SK-N-SH (cell line): ENCODE data around the gene GRIP2. TPM values are rescaled to one million over a fixed set of nuclear protein-coding genes. Genes with fewer than 3 reads are reported as not detected.

ENCODE experiments used
- CTCF ChIA-PET: fragments of 300-600, 350-600 bp; formaldehyde crosslinking; extraction: SDS; loops from one replicate; lab custom pipeline; 2021; lab: Yijun Ruan, JAX
- POLR2A ChIA-PET: fragments of 350-600 bp; sonication (Branson Sonifier 250); formaldehyde crosslinking; extraction: SDS; loops from one replicate; lab custom pipeline; 2020; ENCODE audit warnings: antibody characterized with exemption, inconsistent platforms; lab: Yijun Ruan, JAX
- DNase-seq: peaks from one replicate; pipeline ENCODE4 v3.0.0; 2012
- H2AFZ ChIP-seq: fragments of 200-600 bp; sonication (generic); 2 replicates; pipeline ENCODE4 v1.8.1; 2016; ENCODE audit warnings: antibody characterized with exemption, mild to moderate bottlenecking, low read depth
- H3F3A ChIP-seq: fragments of 200-600 bp; sonication (generic); replicated peaks from 2 replicates; pipeline ENCODE3; 2016; ENCODE audit warnings: antibody characterized with exemption, mild to moderate bottlenecking; ENCODE audit not compliant: insufficient read depth
- H3K27ac ChIP-seq, 2 experiments: fragments of 200-500 bp in 1 of 2; fragments of 200-600 bp in 1 of 2; sonication (Bioruptor generic) in 1 of 2; sonication (generic), shearing (Covaris generic) in 1 of 2; 2 replicates each; pipeline versions ENCODE4 v1.5.1 to v1.6.1; 2014 to 2016; ENCODE audit warnings: low read depth in 2 of 2, inconsistent platforms in 1 of 2, low read length in 1 of 2, mild to moderate bottlenecking in 1 of 2, mixed read lengths in 1 of 2
- H3K27me3 ChIP-seq: fragments of 200-600 bp; sonication (generic), shearing (Covaris generic); 2 replicates; pipeline ENCODE4 v1.6.1; 2016; ENCODE audit warnings: mixed run types; ENCODE audit not compliant: insufficient read depth
- H3K36me3 ChIP-seq, 2 experiments: fragments of 200-500 bp in 1 of 2; fragments of 200-600 bp in 1 of 2; sonication (Bioruptor generic) in 1 of 2; sonication (generic) in 1 of 2; replicated peaks in 1 of 2; 2 replicates each; pipeline versions ENCODE3 to v1.5.1; 2014 to 2016; ENCODE audit warnings: low read length in 1 of 2, mild to moderate bottlenecking in 1 of 2; ENCODE audit not compliant: insufficient read depth in 2 of 2, control insufficient read depth in 1 of 2
- H3K4me1 ChIP-seq, 2 experiments: fragments of 200-500 bp in 1 of 2; fragments of 200-600 bp in 1 of 2; sonication (Bioruptor generic) in 1 of 2; sonication (generic), shearing (Covaris generic) in 1 of 2; 2 replicates each; pipeline versions ENCODE4 v1.5.1 to v1.6.1; 2014 to 2016; ENCODE audit warnings: low read depth in 1 of 2, low read length in 1 of 2, mixed run types in 1 of 2; ENCODE audit not compliant: insufficient read depth in 2 of 2, control insufficient read depth in 1 of 2
- H3K4me2 ChIP-seq: fragments of 200-600 bp; sonication (generic), shearing (Covaris generic); 2 replicates; pipeline ENCODE4 v1.6.1; 2017; ENCODE audit warnings: mixed run types
- H3K4me3 ChIP-seq, 2 experiments: fragments of 200-500 bp in 1 of 2; fragments of 200-600 bp in 1 of 2; sonication (Bioruptor generic) in 1 of 2; sonication (generic), shearing (Covaris generic) in 1 of 2; 2 replicates each; pipeline versions ENCODE4 v1.5.1 to v1.8.1; 2014 to 2016; ENCODE audit warnings: low read depth in 2 of 2, inconsistent platforms in 1 of 2, low read length in 1 of 2, mild to moderate bottlenecking in 1 of 2, mixed read lengths in 1 of 2, moderate library complexity in 1 of 2
- H3K79me2 ChIP-seq: fragments of 200-600 bp; sonication (generic); 2 replicates; pipeline ENCODE4 v1.8.1; 2017; ENCODE audit warnings: mild to moderate bottlenecking; ENCODE audit not compliant: insufficient read depth
- H3K9ac ChIP-seq: fragments of 200-600 bp; sonication (generic); 2 replicates; pipeline ENCODE4 v1.6.1; 2017; ENCODE audit warnings: mixed run types
- H3K9me2 ChIP-seq: fragments of 200-600 bp; sonication (generic); 2 replicates; pipeline ENCODE4 v1.6.1; 2017; ENCODE audit warnings: mixed run types
- H3K9me3 ChIP-seq: fragments of 200-600 bp; sonication (generic); 2 replicates; pipeline ENCODE4 v1.6.1; 2017; ENCODE audit warnings: mixed run types, mild to moderate bottlenecking, moderate library complexity
- H4K20me1 ChIP-seq: fragments of 200-600 bp; sonication (generic); 2 replicates; pipeline ENCODE4 v1.6.1; 2017; ENCODE audit warnings: mild to moderate bottlenecking, mixed run types; ENCODE audit not compliant: insufficient read depth
- FOXM1 ChIP-seq: IDR thresholded peaks from 2 replicates; pipeline ENCODE4 v1.4.0; 2012; ENCODE audit warnings: low read depth, mild to moderate bottlenecking
- MAX ChIP-seq: IDR thresholded peaks from 2 replicates; pipeline ENCODE4 v1.4.0; 2012; ENCODE audit warnings: low read depth
- RCOR1 ChIP-seq: fragments of 150-350 bp; IDR thresholded peaks from 2 replicates; pipeline ENCODE4 v1.6.1; 2017; ENCODE audit warnings: antibody characterized with exemption, low read length
- REST ChIP-seq: IDR thresholded peaks from 2 replicates; pipeline ENCODE4 v1.6.1; 2012; ENCODE audit warnings: mild to moderate bottlenecking, low read depth, low read length, moderate library complexity
- RXRA ChIP-seq: IDR thresholded peaks from 2 replicates; pipeline ENCODE4 v1.4.0; 2012; ENCODE audit warnings: low read depth, mild to moderate bottlenecking, borderline replicate concordance
- USF1 ChIP-seq: IDR thresholded peaks from 2 replicates; pipeline ENCODE4 v1.4.0; 2012; ENCODE audit warnings: low read depth, borderline replicate concordance
- WGBS: methylation state at CpG from one replicate; pipeline ENCODE4 v1.1.6; 2017; ENCODE audit warnings: low lambda C conversion rate; 5-methylcytosine and 5-hydroxymethylcytosine counted together
- polyA plus RNA-seq, 3 experiments: library from polyadenylated mRNA; depleted of rRNA; stranded (reverse); fragments of >200 nt; gene quantifications; 2 replicates each; pipeline ENCODE4 v1.2.3, GENCODE V29; 2012
- TF ChIP-seq, protein P1 (sequence below): IDR thresholded peaks from 2 replicates; pipeline ENCODE4 v1.4.0; 2012; ENCODE audit warnings: low read depth, borderline replicate concordance
- TF ChIP-seq, protein P2 (sequence below): fragments of 150-350 bp; IDR thresholded peaks from 2 replicates; pipeline ENCODE4 v1.6.1; 2016; ENCODE audit warnings: mild to moderate bottlenecking, low read depth, low read length
- TF ChIP-seq, protein P3 (sequence below): fragments of 200-600 bp; sonication (generic); IDR thresholded peaks from 2 replicates; pipeline ENCODE4 v1.6.1; 2017; ENCODE audit warnings: antibody characterized with exemption, mild to moderate bottlenecking, moderate library complexity

The GRIP2 gene
- polyA plus RNA-seq, 1 of the 3 experiments (the other 2 are of a cell fraction) = 0.15 TPM

GRCh38 chr3:14550651-14551611 is 10.8 kb upstream of the GRIP2 start:
- no peaks in the 10 kb centered on the region for H3K79me2 ChIP-seq
- ChIA-PET CTCF (interaction anchor here (0.7 to 6.3 kb wide), 6 partner anchors 13 to 362 kb away, joined by 3 to 91 read pairs (median 14); partner anchors contain the start of gene GRIP2), POLR2A (no interaction called here)
- H3F3A ChIP-seq = no peaks in the 10 kb centered on the region
- WGBS = 57% methylated on average over 18 of the region's 24 CpGs
- no peak overlapping the region for H2AFZ ChIP-seq
- peak; percentile 58 for DNase-seq
- no peak overlapping the region for H3K27ac ChIP-seq
- no peaks in the 10 kb centered on the region; the same call in 1 of the 2 replicates for H3K27me3 ChIP-seq
- TF ChIP-seq RCOR1 (no peak), RXRA (no peak), REST (no peak), FOXM1 (no peak), USF1 (no peak), MAX (no peak)
- TF ChIP-seq, protein P1, sequence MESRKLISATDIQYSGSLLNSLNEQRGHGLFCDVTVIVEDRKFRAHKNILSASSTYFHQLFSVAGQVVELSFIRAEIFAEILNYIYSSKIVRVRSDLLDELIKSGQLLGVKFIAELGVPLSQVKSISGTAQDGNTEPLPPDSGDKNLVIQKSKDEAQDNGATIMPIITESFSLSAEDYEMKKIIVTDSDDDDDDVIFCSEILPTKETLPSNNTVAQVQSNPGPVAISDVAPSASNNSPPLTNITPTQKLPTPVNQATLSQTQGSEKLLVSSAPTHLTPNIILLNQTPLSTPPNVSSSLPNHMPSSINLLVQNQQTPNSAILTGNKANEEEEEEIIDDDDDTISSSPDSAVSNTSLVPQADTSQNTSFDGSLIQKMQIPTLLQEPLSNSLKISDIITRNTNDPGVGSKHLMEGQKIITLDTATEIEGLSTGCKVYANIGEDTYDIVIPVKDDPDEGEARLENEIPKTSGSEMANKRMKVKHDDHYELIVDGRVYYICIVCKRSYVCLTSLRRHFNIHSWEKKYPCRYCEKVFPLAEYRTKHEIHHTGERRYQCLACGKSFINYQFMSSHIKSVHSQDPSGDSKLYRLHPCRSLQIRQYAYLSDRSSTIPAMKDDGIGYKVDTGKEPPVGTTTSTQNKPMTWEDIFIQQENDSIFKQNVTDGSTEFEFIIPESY = no peak
- TF ChIP-seq, protein P2, sequence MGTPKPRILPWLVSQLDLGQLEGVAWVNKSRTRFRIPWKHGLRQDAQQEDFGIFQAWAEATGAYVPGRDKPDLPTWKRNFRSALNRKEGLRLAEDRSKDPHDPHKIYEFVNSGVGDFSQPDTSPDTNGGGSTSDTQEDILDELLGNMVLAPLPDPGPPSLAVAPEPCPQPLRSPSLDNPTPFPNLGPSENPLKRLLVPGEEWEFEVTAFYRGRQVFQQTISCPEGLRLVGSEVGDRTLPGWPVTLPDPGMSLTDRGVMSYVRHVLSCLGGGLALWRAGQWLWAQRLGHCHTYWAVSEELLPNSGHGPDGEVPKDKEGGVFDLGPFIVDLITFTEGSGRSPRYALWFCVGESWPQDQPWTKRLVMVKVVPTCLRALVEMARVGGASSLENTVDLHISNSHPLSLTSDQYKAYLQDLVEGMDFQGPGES = no peak
- TF ChIP-seq, protein P3, sequence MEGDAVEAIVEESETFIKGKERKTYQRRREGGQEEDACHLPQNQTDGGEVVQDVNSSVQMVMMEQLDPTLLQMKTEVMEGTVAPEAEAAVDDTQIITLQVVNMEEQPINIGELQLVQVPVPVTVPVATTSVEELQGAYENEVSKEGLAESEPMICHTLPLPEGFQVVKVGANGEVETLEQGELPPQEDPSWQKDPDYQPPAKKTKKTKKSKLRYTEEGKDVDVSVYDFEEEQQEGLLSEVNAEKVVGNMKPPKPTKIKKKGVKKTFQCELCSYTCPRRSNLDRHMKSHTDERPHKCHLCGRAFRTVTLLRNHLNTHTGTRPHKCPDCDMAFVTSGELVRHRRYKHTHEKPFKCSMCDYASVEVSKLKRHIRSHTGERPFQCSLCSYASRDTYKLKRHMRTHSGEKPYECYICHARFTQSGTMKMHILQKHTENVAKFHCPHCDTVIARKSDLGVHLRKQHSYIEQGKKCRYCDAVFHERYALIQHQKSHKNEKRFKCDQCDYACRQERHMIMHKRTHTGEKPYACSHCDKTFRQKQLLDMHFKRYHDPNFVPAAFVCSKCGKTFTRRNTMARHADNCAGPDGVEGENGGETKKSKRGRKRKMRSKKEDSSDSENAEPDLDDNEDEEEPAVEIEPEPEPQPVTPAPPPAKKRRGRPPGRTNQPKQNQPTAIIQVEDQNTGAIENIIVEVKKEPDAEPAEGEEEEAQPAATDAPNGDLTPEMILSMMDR = no peak
- H3K9me3 ChIP-seq = no peaks in the 10 kb centered on the region
- no peaks in the 10 kb centered on the region for H4K20me1 ChIP-seq
- H3K4me1 ChIP-seq = peaks cover 0 to 27% of the 10 kb centered on the region in 2 experiments; a peak in 1 of 4 replicates
- no peaks in the 10 kb centered on the region for H3K9me2 ChIP-seq
- no peak overlapping the region for H3K9ac ChIP-seq
- no peaks in the 10 kb centered on the region for H3K36me3 ChIP-seq
- no peak overlapping the region for H3K4me2 ChIP-seq
- H3K4me3 ChIP-seq = no peak overlapping the region
